Measurements from ENCODE around the gene EEF1E1.

GRCh38 chr6:8085053-8085511 is 17.3 kb downstream of the EEF1E1 start:
- TF ChIP-seq CTCF (IDR thresholded peaks at IDR 0.05) = no peak
- no peak for TF ChIP-seq POLR2A (IDR thresholded peaks at IDR 0.05)

All from tibial nerve (tissue), 3 donors.